ENCODE measurements around the gene TM4SF18.
A peak's percentile ranks its signal among the peaks of the same experiment; 100 is the strongest.

GRCh38 chr3:149339931-149340309, 6.5 kb upstream of the TM4SF18 start:
- TF ChIP-seq CTCF (IDR thresholded peaks at IDR 0.05), result no peak
- peak in 1 of 3 donors; percentile 21 for TF ChIP-seq POLR2A (IDR thresholded peaks at IDR 0.05)

Measured in body of pancreas (tissue), 4 donors.